Endothelial cell of umbilical vein (primary cell): ENCODE measurements around the gene LRRN4.

Source experiments
- EZH2 ChIP-seq: IDR thresholded peaks from 2 replicates; pipeline ENCODE4 v1.6.1; 2012; ENCODE audit warnings: borderline replicate concordance, low read depth, mild to moderate bottlenecking, moderate library complexity, low read length, inconsistent platforms; ENCODE audit not compliant: severe bottlenecking
- FOS ChIP-seq: IDR thresholded peaks from 2 replicates; pipeline ENCODE4 v1.6.1; 2011; ENCODE audit warnings: mild to moderate bottlenecking, low read length, moderate library complexity, borderline replicate concordance; ENCODE audit not compliant: insufficient read depth
- GATA2 ChIP-seq: IDR thresholded peaks from 2 replicates; pipeline ENCODE4 v1.7.0; 2011; ENCODE audit warnings: low read depth, mild to moderate bottlenecking, moderate library complexity, mixed read lengths, low read length; ENCODE audit not compliant: insufficient read length, insufficient read depth
- JUN ChIP-seq: IDR thresholded peaks from 2 replicates; pipeline ENCODE4 v1.6.1; 2011; ENCODE audit warnings: borderline replicate concordance, low read depth; ENCODE audit not compliant: insufficient read length, insufficient read depth
- MAX ChIP-seq: IDR thresholded peaks from 2 replicates; pipeline ENCODE4 v1.6.1; 2011; ENCODE audit not compliant: insufficient read depth, insufficient read length
- MYC ChIP-seq: IDR thresholded peaks from one replicate; pipeline ENCODE4 v1.6.1; 2011; ENCODE audit warnings: mild to moderate bottlenecking, low read depth, low read length
- POLR2A ChIP-seq: IDR thresholded peaks from 2 replicates; pipeline ENCODE4 v1.6.1; 2012; ENCODE audit warnings: low read depth, mild to moderate bottlenecking, control low read depth, low read length
- POLR2AphosphoS5 ChIP-seq: IDR thresholded peaks from 2 replicates; pipeline ENCODE4 v1.6.1; 2012; ENCODE audit warnings: low read depth, mild to moderate bottlenecking, control low read depth, low read length, moderate library complexity; ENCODE audit not compliant: insufficient read depth
- TF ChIP-seq, protein P1 (sequence below), 2 donors: IDR thresholded peaks; 1 replicate in 1 of 2; 2 replicates in 1 of 2; pipeline ENCODE4 v1.5.1; 2011; ENCODE audit warnings: low read length in 2 of 2, mild to moderate bottlenecking in 2 of 2, moderate library complexity in 2 of 2, control low read depth in 1 of 2, inconsistent platforms in 1 of 2, low read depth in 1 of 2; ENCODE audit not compliant: insufficient read depth in 1 of 2; ENCODE audit errors: extremely low read depth in 1 of 2

DNA sequence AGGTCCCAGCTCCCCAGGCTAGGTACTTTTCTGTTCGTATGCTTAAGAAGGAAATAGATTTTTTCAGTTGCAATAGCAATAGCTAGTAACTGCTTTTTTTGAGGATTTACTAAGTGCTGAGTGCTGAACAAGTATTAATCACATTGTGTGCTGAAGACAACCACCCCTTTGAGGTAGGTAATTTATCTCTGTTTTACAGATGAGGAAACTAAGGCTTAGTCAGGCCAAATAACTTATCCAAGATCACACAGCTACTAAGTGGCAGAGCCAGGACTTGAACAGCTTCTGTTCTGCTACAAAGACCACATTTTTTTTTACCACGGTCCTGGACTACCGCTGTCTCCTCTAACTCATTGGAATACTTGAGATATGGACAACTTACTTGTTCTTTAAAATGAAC, 39.8 kb downstream of the LRRN4 start:
- TF ChIP-seq, protein P1, sequence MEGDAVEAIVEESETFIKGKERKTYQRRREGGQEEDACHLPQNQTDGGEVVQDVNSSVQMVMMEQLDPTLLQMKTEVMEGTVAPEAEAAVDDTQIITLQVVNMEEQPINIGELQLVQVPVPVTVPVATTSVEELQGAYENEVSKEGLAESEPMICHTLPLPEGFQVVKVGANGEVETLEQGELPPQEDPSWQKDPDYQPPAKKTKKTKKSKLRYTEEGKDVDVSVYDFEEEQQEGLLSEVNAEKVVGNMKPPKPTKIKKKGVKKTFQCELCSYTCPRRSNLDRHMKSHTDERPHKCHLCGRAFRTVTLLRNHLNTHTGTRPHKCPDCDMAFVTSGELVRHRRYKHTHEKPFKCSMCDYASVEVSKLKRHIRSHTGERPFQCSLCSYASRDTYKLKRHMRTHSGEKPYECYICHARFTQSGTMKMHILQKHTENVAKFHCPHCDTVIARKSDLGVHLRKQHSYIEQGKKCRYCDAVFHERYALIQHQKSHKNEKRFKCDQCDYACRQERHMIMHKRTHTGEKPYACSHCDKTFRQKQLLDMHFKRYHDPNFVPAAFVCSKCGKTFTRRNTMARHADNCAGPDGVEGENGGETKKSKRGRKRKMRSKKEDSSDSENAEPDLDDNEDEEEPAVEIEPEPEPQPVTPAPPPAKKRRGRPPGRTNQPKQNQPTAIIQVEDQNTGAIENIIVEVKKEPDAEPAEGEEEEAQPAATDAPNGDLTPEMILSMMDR (IDR thresholded peaks at IDR 0.05; ENCODE audit: extremely low read depth in 1 of 2, insufficient read depth in 1 of 2, low read depth in 1 of 2, low read length in 2 of 2): no peak
- TF ChIP-seq MAX: no peak
- TF ChIP-seq JUN: no peak
- TF ChIP-seq MYC: no peak
- TF ChIP-seq POLR2A: no peak
- TF ChIP-seq FOS: no peak
- no peak for TF ChIP-seq EZH2
- no peak for TF ChIP-seq POLR2AphosphoS5
- no peak for TF ChIP-seq GATA2
